Activated CD4-positive, alpha-beta T cell treated with anti-CD3 and anti-CD28 coated beads, Interleukin-2, amount 50 U/mL, for 1 hour (primary cell): ENCODE data around the gene PKP4.

Source experiments
- DNase-seq: peaks from one replicate; pipeline ENCODE4 v3.0.0-alpha.2; 2020

PKP4 gene

DNA sequence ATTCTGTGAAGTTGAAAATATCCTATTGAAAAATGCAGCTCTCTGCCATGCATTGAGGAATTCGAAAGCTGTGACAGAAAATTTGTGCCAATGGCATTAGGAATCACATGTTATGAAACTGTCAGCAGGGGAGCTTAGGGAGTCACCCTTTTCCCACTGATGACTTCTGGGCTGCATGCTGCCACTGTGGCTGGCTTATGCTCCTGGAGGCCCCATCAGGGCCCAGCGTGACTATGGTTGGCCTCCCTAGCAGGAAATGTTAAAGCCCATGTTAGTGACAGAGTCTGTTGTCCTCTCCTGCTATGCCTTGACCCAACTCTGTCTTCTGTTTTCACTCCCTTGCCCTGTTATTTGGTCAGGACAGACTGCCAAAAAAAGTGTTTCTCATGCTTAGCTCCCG is 198.9 kb downstream of the PKP4 start:
- DNase-seq: no peak

GRCh38 chr2:158656492-158657229 is 199.9 kb downstream of the PKP4 start:
- no peak for DNase-seq

GRCh38 chr2:158658396-158658795 is 201.6 kb downstream of the PKP4 start:
- no peak for DNase-seq

DNA sequence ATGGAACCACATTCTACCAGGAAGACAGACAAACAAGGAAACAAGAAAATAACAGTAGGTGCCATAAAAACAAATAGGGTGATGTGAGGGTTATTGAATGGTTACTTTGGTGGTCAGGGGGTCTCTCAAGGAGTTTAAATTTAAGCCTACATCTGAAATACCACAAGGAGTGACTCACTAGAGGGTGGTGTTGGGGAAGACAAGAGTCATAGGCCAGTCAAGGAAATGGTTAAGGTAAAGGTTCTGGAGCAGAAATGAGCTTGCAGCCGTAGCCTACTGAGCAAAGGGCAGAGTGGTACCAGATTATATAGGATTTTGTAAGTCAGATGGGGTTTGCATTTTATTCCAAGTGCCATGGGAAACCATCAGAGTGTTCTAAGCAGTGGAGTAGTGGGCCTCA is 202.7 kb downstream of the PKP4 start:
- no peak for DNase-seq

DNA sequence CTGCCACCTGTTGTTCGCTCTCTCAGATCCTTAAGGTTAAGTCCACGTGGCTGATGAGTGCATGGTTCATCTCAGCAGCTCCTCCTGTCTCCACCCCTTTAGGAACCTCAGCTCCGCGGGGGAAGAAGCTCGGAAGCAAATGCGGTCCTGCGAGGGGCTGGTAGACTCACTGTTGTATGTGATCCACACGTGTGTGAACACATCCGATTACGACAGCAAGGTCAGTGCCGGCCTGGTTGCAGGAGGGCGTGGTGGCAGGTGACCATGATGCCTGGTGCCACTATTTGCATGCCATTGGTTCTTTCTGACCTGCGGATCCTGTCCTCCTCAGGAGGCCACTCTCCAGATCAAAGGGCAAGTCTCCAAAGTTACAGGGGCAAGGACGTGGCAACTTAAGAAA is 204.5 kb downstream of the PKP4 start:
- no peak for DNase-seq

- DNase-seq: no peak
Measured at GRCh38 chr2:158662421-158662820, 205.7 kb downstream of the PKP4 start.

DNA sequence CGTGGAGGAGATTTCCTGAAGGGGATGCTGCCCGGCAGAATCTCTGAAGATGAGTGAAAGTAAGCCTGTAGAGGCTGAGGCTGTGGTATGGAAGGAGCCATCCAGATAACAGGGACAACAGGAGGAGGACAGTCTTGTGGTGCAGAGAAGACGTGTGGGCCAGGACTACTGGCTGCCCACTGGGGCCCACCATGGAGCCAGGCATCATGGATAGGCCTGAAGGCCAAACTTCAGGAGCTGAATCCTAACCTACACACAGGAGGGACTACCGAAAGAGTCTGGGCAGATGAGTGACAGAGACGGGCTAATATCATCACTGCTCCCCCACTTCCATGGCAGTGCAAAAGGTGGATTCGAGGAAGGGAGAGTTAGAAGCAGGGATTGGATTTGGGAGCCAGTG is 207.0 kb downstream of the PKP4 start:
- DNase-seq: no peak

GRCh38 chr2:158664987-158665386 is 208.2 kb downstream of the PKP4 start:
- no peak for DNase-seq

DNA sequence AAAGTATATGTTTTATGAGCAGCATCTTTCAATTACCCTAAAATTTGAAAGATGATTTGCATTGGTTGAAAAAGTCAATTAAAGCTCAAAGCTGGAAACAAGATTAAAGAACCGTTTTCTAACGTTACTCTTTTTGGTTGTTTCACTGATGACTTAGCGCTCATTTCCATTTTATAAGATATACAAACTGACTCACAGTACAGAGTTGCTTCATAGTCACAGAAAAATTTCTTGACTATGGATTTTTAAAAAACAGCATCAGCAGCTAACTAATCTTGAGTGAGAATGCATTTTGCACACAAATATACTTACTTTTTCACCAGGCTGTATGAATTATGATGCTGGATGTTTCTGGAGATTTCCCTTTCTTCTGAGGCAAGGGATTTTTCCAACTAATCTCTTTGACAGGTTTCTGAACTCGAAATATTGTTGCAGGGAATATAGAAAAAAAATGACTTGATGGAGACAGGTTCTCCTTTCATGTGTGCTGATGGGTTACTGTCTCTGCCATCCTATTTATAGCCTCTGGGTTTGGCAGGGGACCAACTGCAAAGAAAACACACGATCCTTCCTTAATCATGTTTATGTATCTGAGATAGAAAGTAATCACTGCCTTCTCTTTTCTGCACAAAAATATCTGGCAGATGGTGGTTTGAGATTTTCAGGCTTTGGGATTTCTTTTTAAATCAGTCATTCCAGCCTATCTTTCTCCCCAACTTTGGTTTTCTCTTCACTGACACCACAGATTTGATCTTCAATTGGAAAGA is 209.0 kb downstream of the PKP4 start:
- no peak for DNase-seq

DNA sequence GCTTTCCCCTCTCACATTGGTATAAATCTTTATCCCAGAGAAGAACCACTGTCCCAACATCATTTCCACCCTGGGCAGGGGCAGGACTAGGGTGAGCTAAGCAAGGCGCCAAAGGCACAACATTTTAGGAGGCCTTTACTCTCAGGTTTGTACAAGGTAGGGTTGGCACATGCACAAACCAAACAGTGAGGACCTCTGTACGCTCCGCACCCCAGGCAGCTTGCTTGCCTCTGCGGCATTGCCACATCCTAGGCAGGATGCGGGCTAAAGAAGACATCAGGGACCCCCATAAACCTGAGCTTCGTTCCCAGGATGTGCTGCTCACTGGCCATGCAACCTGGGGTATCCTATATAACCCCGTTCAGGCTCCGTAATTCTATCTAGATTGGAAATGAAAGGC is 210.2 kb downstream of the PKP4 start:
- DNase-seq: no peak

- no peak for DNase-seq
Measured at GRCh38 chr2:158667586-158667985, 210.8 kb downstream of the PKP4 start.

- no peak for DNase-seq
Measured at GRCh38 chr2:158668001-158668765, 211.4 kb downstream of the PKP4 start.

- DNase-seq: no peak
Measured at GRCh38 chr2:158670292-158670691, 213.5 kb downstream of the PKP4 start.

DNA sequence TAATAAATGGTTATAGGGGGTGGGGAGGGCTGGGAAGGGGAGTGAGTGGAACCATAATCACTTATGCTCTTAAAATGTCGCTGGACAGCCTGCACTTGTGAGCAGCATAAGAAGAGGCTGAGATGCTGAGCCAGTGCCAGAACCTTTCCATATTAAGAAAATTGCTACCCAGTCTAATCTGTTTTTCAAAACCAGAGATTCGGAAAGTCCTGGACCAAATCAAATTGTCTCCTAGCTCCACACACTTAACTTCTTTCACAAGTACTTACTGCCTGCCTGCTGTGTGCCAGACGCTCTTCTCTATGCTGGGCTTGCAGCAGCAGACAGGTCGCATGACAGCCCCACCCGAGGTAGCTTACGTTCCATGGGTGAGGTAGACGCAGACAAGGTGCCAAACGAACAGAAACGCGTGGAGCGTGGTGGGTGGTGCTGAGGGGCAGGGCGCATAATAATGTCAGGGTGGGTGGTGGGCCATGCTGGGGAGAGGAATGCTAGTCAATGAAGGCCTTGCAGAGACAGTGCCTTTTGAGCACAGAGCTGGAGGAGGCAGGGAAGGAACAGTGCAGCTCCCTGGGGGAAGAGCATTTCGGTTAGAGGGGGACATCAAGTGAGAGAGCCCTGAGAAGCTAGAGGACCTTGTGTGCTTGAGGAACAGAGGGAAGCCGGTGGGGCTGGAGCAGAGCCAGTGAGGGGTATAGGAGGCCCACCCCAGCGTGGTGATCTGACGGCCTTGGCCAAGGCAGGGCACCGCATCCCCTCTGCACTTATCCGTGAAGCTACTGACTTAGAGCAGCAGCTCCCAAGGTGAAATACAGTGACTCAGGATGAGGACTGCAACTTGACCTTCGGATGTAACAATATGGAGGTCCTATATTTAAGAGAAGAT is 214.9 kb downstream of the PKP4 start:
- no peak for DNase-seq

DNA sequence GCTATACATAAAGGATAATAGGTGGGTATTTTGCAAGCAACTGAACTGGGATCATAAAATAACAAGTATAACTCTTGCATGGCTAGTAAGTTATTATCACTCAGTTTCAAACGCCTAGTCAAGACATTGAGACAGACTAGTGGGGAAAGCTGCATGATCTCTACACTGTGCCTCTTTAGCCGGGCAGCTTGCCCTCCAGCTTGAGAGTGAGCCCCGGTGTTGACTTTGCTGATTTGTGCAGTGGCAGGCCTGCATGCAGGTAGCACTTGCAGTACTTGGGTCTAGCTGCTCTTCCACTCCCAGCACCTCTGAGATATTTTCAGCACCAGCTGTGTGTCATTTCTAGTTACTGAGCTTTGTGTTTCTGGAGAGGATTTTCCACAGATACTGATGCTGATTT is 219.5 kb downstream of the PKP4 start:
- no peak for DNase-seq

- DNase-seq: no peak
Measured at GRCh38 chr2:158676696-158677095, 219.9 kb downstream of the PKP4 start.

DNA sequence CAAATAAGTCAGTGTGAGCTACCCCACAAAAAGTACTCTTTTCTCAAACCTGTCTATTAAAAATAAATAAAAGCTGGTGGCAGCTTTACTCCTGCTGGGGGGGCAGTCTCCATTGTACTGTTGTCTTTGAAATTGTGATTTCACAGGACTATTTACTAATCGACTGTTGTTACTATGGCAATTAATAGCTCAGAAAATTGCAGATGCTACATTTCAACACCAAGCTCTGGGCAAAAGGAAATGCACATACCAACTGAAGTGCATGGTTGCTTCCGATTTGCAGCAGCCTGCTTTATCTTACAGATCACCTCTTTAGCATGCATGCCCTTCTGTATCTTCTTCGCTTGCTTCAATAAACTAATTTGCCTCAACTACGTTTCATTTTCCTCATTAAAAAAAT is 220.8 kb downstream of the PKP4 start:
- no peak for DNase-seq

DNA sequence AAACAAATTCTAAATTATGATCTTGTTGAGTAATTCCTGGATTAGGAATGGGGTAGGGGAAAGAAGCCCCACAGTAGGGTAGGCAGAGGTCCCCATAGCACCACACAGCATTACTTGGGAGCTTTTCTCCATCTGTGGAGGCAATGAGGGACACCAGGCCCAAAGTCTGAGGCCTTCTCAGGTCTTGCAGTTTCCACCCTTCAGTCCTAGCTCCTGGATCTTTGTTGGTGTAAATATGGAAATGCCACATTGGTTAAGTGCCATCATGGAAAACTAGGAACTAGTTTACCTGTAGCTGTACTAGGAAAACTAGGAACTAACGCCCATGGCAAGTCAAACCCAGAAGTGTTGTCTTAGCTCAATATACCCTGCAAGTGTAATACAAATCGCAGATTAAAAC is 225.1 kb downstream of the PKP4 start:
- no peak for DNase-seq

GRCh38 chr2:158685646-158686045 is 228.9 kb downstream of the PKP4 start:
- no peak for DNase-seq

GRCh38 chr2:158686210-158686691 is 229.5 kb downstream of the PKP4 start:
- no peak for DNase-seq

DNA sequence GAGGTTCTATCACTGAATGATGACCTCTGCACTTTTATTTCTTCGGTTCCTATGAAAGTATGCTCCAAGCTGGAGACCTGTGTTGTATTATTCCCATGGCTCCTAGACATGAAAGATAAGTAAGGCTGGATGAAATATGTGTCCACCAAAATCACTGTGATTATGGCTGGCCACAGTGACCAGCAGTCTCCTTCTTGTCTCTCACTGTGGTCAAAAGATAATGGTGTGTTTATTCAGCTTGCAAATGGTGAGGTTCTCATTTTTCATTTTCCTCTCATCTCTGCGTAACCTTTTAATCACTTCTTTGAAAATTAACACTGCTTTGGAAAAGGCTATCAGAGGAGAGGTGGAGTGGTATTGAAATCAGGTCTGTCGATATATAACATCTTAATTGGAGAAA is 230.6 kb downstream of the PKP4 start:
- DNase-seq: no peak

GRCh38 chr2:158688721-158689120 is 232.0 kb downstream of the PKP4 start:
- DNase-seq: no peak

DNA sequence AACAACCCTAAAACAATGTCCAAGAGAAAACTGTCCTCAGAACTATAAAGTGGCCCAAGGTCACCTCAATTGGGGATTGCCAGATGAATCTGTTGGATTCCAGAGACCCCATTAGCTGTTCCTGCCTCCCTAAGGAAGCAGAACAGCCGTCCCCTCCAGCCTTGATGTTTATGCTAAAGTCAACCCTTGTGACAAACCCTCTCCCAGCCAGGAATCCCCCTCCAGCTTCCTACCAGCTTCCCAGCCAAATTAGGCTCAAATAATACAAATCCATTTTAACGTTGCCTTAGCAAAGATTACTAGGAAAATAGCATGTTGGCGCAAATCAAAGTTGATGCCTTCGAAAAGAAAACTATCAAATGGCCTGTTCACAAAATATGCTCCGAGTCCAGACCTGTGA is 232.6 kb downstream of the PKP4 start:
- no peak for DNase-seq
